SH-SY5Y (cell line): Measurements from ENCODE around the gene WBP2NL.

ENCODE experiments used
- GATA2 ChIP-seq: IDR thresholded peaks from 2 replicates; pipeline ENCODE4 v1.6.1; 2011; ENCODE audit warnings: mild to moderate bottlenecking, low read depth, low read length
- GATA3 ChIP-seq: IDR thresholded peaks from 2 replicates; pipeline ENCODE4 v1.6.1; 2011; ENCODE audit warnings: low read depth, mild to moderate bottlenecking, low read length, moderate library complexity

- TF ChIP-seq GATA2 (no peak), GATA3 (no peak)
Measured at GRCh38 chr22:42067671-42068251, 69.2 kb downstream of the WBP2NL start.
